Measurements from ENCODE around the gene C14orf93.

The C14orf93 gene, protein sequence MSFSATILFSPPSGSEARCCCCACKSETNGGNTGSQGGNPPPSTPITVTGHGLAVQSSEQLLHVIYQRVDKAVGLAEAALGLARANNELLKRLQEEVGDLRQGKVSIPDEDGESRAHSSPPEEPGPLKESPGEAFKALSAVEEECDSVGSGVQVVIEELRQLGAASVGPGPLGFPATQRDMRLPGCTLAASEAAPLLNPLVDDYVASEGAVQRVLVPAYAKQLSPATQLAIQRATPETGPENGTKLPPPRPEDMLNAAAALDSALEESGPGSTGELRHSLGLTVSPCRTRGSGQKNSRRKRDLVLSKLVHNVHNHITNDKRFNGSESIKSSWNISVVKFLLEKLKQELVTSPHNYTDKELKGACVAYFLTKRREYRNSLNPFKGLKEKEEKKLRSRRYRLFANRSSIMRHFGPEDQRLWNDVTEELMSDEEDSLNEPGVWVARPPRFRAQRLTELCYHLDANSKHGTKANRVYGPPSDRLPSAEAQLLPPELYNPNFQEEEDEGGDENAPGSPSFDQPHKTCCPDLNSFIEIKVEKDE

DNA sequence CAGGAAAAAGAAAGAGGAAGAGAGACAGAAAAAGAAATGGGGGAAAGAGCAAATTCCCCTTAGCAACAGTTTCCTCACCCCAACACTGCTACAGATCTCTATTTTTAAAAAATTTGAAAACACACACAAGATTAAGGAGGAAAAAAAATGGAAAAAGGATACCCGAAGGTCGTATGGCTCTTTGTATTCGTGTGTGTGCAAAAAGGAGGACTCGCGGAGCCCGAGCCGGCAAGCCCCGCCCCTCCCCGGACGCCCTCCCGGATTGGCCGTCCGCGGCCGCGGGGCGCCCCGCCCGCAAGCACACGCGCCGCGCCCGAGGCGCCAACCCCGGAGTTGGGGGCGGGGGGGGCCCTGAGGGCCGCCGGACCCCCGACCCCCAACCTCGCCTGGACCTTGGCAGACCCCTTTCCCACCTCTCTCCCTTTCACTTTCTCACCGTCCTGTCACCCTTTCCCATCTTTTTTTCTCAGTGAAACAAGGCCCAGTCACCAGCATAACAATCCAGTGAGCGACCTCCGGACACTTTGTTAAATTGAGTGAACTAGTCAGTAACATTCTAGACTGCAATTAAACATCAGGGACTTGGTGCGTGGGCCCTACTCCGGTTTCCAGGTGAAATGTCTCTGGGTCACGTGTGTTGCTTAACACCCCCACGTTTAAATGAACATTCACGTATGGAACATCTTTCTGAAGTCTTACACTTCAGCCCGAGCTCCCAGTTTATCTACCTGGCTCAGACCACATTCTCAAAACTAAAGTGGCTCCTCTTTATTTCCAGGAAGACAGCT lies at the start of gene C14orf93:
Gene C14orf93, minus strand, starts transcription at position 205 of the 788 bp plus-strand sequence. CDS start 11,120 bp downstream, outside the sequence.
- DNase-seq: peak; percentile 94

DNA sequence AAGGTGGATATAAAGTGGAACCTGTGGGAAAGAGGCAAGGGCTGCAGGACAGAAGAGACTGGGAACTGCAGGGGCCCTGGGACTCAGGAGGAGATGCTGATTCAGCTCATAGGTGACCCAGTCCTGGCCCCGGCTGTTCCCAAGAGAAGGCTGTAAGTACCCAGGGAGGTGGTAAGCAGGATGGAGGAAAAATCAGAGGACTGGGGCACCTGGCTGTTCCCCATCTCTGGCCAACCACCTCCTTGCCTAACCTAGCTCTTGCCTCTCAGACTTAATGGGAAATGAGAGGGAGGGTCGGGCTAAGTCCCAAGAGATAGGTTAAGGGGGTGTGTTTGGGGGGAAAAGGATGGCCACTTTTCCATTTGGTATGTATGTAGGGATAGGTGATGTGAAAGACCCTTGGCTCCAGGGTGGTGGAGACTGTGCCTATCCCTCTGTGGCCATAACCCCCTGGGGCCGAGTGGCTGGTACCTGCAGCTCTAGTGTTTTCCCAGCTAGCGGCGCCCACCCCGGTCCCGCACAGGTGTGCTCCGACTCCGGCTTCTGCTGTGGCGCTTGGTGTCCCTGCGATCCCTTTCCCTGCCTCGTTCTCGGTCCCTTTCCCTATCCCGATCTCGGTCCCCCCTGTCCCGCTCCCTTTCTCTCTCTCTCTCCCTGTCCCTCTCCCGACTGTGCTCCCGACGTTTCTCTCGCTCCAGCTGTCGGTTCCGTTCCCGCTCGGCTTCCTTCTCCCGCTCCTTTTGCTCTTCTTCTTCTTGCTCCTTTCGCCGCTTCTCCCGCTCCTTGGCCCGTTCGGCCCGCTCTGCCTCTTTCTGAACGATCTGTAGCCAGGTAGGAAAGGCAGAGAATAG lies 48.9 kb upstream of the C14orf93 start:
- DNase-seq: no peak

DNA sequence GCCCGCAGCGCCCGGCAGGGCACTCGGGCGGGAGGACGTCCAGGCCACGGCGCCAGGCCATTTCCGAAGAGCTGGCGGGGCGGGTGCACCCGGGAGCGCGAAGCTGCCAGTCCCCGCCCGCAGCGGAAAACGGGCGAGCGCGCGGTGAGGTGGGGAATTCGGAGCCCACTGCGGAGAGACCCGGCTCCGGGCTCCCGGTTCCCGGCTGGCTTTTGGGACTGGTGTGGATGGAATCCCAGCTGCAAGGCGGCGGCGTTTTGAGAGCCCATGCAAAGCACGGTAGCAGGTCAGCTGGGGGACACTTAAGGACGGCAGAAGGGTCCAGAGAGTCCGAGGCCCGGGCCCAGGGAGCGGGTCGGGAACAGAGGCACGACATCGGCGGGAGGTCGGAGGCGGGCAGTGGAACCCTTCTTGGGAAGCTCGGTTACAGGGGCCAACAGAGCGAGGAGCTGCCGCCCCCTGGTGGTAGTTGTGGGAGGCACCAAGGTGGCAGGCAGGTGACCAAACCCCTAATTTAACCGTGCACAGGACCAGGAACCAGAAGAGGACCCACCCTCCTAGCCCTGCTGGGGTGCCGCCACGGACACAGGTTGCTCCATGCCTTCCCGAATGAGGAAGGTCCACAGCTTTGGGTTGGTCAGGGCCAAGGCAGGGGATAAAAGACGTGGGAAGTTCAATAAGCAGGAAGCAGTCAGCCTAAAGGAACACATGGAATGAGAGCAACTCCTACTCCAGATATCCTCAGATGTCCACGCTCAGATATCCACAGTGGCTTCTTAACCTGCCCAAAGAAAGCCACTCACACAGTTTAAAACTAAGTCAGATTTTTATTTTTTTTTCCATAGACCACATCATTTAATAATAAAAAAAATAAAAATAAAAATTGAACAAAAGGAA lies 48.1 kb upstream of the C14orf93 start:
- DNase-seq: no peak

DNA sequence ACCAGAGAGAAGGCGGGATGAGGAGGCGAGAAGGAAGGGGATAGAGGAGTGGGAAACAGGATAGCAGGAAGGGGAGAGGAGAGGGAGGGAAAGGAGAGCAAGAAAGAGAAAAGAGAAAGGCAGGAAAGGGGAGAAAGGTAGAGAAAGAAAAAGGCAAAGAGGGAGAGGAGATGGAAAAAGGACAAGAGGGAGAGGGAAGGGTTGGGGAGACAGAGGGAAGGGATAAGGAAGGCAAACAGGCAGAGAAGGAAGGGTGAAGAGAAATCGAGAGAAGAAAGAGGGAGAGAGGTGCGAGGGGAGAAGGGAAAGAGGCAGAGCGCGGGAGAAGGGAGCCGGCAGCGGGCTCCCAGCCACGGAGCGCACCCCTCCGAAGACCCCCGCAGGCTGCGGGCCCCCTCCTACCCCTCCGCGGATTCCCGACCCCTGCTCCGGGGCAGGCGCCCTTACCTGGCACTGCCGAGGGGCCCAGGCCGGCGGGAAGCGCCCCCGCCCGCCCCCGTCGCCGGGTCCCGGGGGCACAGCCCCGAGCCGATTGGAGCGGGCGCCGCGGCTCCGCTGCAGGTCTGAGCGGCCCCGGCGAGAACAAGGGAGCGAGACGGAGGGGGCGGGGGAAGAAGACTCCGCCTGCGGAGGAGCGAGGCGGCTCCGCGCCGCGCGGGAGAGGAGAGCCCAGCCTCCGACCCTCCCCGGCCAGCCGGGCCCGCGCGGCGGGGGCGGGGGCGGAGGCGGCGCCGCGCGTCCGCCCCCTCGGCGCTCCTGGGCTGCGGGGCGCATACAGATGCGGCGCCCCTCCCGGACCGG lies 47.2 kb upstream of the C14orf93 start, which contains the start of gene CDH24:
Gene CDH24, minus strand, starts transcription at position 565 of the 801 bp plus-strand sequence. CDS start 1,787 bp downstream, outside the sequence.
- no peak for DNase-seq

DNA sequence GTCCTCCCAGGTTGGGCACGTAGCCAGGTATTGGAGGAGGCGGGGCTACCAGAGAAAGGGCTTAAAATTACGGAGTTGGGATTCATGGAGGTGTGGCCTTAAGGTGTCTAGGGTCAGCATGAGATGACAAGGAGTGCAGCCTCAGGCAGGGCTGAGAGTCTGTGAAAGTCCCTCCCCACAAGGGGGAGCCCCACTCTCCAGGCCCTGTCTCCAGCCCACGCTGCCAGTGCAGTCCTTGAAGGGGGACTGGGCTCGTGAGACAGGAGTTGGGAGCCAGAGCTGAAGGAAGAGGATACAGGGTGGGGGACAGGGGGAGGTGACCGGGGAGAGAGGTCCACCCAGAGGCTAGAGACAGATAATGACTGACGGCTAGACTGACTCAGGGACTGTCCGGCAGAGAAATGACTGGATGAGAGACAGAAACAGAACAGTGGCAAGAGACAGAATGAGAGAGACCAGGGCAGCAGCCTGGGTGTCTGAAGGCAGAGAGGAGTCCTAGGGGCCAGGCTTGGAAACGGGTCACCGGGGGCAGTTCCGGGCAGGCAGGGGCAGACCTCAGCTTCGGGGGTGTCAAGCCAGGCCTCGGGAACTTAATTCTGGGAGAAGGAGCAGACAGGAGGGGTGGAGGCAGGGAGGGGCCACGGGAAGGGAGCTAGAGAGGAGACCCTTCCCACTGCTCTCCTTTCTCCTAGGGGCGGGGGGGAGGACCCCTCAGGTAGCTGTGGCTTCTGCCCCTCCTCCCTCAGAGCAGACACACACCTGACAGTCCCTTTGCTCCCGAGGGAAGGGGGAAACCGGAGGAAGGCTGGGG lies 46.4 kb upstream of the C14orf93 start:
- no peak for DNase-seq

DNA sequence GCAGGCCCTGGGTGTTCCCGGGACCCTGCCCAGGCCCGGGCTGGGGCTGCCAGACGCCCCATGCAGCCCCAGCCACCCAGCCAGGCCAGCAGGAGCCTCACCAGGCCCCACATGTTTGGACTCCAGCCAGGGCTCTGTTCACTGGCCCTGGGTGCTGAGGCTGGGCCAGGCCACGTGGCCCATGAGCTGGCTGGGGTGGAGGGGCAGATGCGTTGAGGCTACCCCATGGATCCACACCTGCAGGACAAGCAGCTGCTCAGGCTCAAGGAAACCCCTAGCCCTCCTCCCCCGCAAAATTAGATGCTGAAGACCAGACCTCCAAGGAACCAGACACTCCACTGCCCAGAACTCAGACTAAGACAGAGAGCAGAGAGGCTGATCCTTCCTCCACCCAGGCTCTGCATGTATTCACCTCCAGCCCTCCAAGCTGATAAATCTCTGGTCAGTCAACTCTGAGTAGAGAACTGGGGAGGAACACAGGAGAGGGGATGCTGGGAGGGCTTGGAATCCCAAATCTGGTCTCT lies 45.7 kb upstream of the C14orf93 start:
- DNase-seq: no peak

DNA sequence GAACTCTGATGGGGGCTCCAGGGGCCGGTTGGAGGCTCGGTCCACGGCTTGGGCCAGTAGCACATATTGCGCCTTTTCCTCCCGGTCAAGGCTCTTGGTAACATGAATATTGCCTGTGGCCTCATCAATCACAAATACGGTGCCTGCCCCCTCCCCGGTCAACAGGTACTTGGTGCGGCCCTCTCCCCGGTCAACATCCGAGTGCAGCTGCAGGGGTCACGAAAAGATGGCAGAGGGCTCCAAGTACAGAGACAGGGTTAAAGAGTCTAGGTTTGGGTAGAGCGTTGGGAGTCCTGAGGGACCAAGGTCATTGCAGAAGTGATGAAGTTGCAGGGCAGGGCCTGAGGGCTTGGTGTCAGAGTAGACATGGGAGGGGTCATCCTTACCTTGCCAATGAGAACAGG lies 45.2 kb upstream of the C14orf93 start:
- no peak for DNase-seq

DNA sequence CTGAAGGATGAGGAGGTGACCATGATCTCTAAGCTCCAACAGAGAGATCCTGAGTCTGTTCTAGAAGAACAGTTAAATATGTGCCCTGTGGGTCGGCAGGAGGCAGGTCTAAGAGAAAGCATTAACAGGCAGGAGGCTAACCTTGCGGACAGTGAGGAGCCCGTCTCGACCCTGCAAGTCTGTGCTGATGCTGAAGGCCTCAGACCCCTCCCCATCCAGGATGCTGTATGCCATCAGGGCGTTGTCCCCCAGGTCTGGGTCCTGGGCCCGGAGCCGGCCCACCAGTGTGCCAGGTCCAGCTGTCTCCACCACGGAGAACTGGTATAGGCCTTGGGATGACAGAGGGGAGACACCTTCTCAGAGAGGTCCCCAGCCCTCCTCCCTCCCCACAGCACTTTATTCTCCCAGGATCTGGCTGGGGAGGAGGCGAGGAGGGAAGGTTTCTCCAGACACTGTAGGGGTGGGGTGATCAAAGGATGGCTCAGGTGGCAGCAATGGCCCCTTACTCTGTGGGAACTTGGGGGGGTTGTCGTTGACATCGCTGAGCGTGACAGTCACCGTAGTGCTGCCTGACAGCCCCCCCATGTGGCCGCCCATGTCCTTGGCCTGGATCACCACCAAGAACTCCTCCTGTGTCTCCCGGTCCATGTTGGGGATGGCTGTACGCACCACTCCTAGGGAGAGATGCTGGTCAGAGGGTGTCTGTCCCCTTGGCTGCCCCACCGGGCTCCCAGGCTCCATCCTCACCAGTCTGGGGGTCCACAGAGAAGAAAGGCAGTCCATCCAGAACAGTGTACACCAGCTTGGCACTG lies 44.3 kb upstream of the C14orf93 start:
- no peak for DNase-seq

DNA sequence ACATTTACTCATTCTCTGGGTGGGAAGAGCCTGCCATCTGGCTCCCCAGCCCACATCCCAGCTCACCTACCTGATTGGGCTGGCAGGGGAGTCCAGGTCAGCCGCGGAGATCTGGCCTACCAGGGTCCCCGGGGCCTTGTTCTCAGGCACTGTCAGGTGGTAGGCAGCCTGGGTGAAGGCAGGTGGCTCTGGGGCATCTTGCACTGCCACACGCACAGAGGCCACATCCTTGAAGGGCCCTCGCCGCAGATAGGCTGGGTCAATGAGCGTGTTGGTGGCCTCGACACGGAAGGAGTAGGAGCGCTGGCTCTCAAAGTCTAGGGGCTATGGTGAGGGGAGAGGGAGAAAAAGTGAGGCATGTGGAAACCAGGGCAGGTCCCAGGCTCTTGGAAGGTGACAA lies 43.5 kb upstream of the C14orf93 start:
- DNase-seq: no peak

DNA sequence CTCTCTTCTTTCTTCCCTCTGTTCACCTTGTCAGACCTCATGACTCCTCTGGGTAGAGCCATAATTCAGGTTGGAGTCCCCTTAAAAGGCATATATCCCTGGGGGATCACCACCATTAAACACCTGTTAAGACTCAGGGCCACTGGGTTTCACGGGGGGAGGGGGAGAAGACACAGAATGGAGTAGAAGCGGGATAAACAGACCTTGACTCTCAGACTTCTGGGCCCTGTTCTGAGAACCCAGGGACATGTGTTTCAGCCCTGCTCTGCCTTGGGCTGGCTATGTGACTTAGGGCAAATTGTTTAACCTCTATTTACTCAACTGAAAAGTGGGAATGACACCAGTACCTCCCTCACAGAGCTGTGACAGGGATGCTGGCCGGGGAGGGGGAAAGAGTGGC lies 42.7 kb upstream of the C14orf93 start:
- no peak for DNase-seq

DNA sequence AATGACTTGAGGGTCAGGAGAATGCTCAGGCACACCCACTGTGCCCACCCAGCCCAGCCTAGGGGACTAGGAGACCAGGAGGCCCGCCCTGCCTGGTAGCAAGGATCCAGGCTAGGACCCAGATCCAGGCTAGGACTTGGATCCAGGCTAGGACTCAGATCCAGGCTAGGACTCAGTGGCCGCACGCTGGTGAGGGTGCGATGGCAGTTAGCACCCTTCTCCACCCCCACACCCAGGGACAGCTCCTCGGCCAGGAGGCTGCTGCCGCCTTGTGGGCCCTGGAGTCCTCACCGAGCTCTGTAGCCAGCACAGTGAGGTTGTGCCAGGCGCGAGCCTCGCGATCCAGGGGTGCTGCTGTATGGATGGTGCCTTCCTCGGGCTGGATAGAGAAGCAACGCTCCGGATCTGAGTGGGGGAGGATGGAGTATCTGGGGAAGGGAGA lies 42.3 kb upstream of the C14orf93 start:
- no peak for DNase-seq

DNA sequence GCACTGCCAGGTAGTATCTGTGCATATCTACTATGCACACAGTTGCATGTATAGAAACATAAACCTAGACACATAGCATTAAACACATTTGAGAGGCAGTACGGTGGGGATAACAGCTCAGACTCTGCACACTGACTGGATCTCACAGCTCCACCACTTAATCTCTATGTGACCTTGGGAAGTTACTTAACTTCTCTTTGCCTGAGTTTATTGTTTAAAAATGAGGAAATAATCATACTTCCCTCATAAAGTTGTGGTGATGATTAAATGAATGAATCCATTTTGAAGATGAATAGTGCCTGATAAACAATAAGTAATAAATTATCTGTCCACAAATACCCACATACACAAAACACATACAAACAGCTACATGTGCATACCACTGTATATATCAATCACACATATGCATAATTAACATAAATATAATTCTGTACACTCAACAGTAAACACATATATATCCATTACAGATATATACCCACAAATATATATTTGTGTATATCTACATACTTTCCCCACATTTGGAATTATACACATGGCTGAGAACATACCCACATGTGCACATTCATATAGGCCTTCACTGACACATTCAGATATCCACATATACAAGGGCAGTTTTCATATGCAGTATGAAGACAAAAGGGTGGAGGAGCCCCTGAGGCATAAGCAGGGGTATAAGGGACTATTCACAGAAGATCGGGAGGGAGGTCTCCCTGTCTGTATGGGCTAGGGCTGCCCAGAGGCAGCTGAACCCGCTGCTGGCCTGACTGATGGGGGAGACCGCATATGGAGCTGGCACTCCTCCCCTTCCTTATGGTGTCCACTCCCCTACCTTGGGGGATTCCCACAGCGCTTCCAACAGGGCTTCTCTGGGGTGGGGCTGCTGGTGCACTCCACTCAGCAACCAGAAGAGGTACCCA lies 41.5 kb upstream of the C14orf93 start:
- DNase-seq: no peak

DNA sequence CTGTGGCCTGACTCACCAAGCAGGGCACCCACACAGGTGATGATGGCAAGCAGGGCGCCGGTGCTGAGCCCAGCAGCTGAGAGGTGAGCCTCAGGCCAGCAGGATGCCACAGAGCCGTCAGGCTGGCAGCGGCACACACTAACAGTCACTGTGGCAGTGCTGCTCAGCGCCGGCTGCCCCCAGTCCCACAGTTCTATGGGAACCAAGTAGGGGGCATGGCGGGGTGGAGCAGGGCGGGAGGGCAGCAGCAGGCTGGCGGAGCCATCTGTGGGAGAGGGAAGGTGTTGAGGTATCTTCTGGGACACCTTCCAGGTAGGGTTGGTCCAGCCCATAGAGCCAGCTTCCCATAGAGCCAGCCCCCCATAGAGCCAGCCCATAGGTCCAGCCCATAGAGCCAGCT lies 39.1 kb upstream of the C14orf93 start:
- no peak for DNase-seq

DNA sequence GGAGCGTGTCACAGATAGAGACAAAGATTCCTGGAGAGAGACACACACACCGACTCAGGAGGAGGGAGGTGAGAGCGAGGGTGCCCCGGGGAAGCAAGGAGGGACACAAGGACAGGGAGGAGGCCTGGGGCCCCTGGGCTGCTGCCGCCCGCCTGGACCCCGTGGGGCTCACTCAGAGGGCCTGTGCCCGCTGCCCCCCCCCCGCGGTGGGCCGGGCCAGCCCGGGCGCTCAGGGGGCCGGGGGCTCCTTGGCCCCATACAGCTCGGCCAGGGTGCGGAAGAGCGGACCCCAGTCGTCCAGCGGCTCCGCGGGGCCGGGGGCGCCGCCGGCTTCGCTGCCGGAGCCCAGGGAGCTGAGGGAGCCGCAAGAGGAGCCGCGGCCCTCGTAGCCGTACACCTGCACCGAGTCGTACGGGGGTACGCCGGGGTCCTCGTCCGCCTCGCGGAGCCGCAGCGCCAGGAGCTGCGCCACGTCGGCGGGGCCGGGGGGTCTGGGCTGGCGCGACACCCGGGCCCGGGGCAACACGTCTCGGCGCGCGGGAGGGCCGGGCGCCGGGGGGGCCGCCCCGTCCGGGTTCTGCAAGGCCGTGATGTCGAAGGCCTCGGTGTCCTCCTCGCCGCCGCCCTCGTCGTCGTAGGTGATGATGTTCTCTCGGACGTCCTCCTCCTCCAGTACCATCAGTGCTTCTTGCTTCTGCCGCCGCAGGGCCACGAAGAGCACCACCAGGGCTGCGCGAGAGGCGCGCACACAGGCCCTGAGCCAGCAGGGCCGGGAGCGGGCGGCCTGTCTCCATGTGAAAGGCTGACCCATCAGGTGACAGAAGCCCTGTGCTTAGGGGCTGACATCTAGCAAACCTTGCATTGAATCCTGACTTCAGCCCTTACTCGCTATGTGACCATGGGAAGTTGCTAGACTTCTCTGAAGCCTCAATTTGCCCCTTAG lies 38.1 kb upstream of the C14orf93 start:
- no peak for DNase-seq

DNA sequence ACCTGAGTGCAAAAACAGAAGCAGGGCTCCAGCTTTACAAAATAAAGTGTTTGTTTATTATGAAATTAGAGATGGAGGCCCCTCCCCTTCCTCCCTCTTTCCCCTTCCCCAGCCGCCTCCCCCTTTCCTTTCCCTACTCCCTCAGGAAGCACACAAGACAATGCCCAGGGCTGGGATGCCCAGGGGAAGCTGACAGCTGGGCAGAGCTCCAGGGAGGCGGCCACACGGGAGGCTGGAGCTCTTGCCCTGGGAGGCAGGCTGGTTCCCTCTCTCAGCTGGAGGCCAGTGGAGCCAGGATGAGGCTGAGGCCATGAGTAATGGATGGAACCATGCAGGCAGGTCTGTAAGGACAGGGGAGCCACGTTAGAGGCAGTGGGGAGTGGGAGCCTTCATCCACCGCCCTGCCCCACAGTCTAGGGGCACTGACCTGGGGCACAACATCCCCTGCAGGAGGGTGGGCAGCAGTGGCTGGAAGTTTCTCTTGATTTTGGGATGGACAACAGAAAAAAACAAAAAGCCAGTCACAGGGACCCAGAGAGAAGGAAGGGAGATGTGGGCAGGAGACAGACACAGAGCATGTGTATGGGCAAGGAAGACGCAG lies 37.2 kb upstream of the C14orf93 start:
- DNase-seq: no peak

All from NCI-H2171 (cell line).